Endodermal cell (in vitro differentiated cells): ENCODE data around the gene PROS1. TPM values are rescaled to one million over a fixed set of nuclear protein-coding genes. Genes with fewer than 3 reads are reported as not detected.
"Not testable (repeated sequence)": the region's sequence is repeated elsewhere in the genome, so short reads cannot be mapped to it uniquely, and the experiment has no call there.

Experiments used
- DNase-seq: peaks from one replicate; pipeline ENCODE4 v3.0.0-alpha.2; 2017
- H3K27ac ChIP-seq: 2 replicates; pipeline ENCODE4 v1.5.1; 2013; ENCODE audit warnings: mild to moderate bottlenecking, low read depth, low read length, moderate library complexity
- H3K27me3 ChIP-seq: 2 replicates; pipeline ENCODE4 v1.6.1; 2013; ENCODE audit warnings: mild to moderate bottlenecking, low read length, moderate library complexity; ENCODE audit not compliant: insufficient read depth, control insufficient read depth, poor library complexity, severe bottlenecking
- H3K36me3 ChIP-seq: 2 replicates; pipeline ENCODE4 v1.7.0; 2013; ENCODE audit warnings: mild to moderate bottlenecking, low read length, moderate library complexity; ENCODE audit not compliant: control insufficient read depth, insufficient read depth
- H3K4me1 ChIP-seq: one replicate; pipeline ENCODE4 v1.7.0; 2013; ENCODE audit warnings: low read length; ENCODE audit not compliant: control insufficient read depth, insufficient read depth
- H3K4me3 ChIP-seq: 2 replicates; pipeline ENCODE4 v1.5.1; 2013; ENCODE audit warnings: mild to moderate bottlenecking, low read length, moderate library complexity
- H3K9ac ChIP-seq: 2 replicates; pipeline ENCODE4 v1.6.1; 2013; ENCODE audit warnings: mild to moderate bottlenecking, low read length, moderate library complexity; ENCODE audit not compliant: poor library complexity, severe bottlenecking; ENCODE audit errors: extremely low read depth
- H3K9me3 ChIP-seq: 2 replicates; pipeline ENCODE4 v1.6.1; 2013; ENCODE audit warnings: mild to moderate bottlenecking, low read length, moderate library complexity; ENCODE audit not compliant: control insufficient read depth
- H3K27ac Mint-ChIP-seq: 2 replicates; pipeline ENCODE4 v1.8.0; 2020; ENCODE audit warnings: mixed read lengths
- H3K27me3 Mint-ChIP-seq: 2 replicates; pipeline ENCODE4 v1.8.0; 2021; ENCODE audit warnings: mild to moderate bottlenecking, mixed read lengths; ENCODE audit not compliant: insufficient read depth
- H3K36me3 Mint-ChIP-seq: 2 replicates; pipeline ENCODE4 v1.8.0; 2020; ENCODE audit warnings: low read depth, mixed read lengths
- H3K4me1 Mint-ChIP-seq: 2 replicates; pipeline ENCODE4 v1.8.0; 2020; ENCODE audit warnings: mixed read lengths
- H3K4me3 Mint-ChIP-seq: 2 replicates; pipeline ENCODE4 v1.8.0; 2020; ENCODE audit warnings: mild to moderate bottlenecking, moderate library complexity, mixed read lengths
- H3K9me3 Mint-ChIP-seq: 2 replicates; pipeline ENCODE4 v1.8.0; 2020; ENCODE audit warnings: mild to moderate bottlenecking, mixed read lengths
- CTCF ChIP-seq: fragments of 200-600 bp; sonication (generic); conservative IDR thresholded peaks from 2 replicates; pipeline ENCODE4 v1.5.0; 2021; ENCODE audit warnings: antibody characterized with exemption, mild to moderate bottlenecking
- WGBS, 2 experiments: methylation state at CpG; one replicate each; pipeline versions ENCODE4 v1.1.5 to v1.1.7; 2013; ENCODE audit warnings: missing lambda C conversion rate in 2 of 2, mixed read lengths in 1 of 2; ENCODE audit not compliant: insufficient coverage in 1 of 2, insufficient read length in 1 of 2; 5-methylcytosine and 5-hydroxymethylcytosine counted together
- total RNA-seq, 2 donors: library from RNA; stranded (reverse); fragmentation: NEBNext Ultra II Directional in 1 of 2; extraction: Animal tissue kit (Norgen Biotek cat#: 25700) in 1 of 2; gene quantifications; 2 replicates in 1 of 2; 3 replicates in 1 of 2; pipeline ENCODE4 v1.2.1, GENCODE V29; 2021

The PROS1 gene
- total RNA-seq, 2 donors from 2014 or later = 8.8 to 52.4 TPM

GRCh38 chr3:93961489-93961888, 12.2 kb downstream of the PROS1 start:
- H3K4me1 ChIP-seq = no peaks in the 10 kb centered on the region
- peaks cover 10% of the 10 kb centered on the region for H3K9me3 ChIP-seq
- TF ChIP-seq CTCF = no peak
- H3K4me1 Mint-ChIP-seq = no peaks in the 10 kb centered on the region
- H3K27ac Mint-ChIP-seq = no peak overlapping the region
- H3K36me3 ChIP-seq = no peaks in the 10 kb centered on the region
- WGBS, 2 experiments = 93 to 100% methylated on average over 1 of the region's 1 CpG
- H3K4me3 ChIP-seq = no peak overlapping the region
- no peaks in the 10 kb centered on the region for H3K27me3 ChIP-seq
- no peak overlapping the region for H3K4me3 Mint-ChIP-seq
- peaks cover 71% of the 10 kb centered on the region for H3K9me3 Mint-ChIP-seq
- no peaks in the 10 kb centered on the region for H3K27me3 Mint-ChIP-seq
- no peak overlapping the region for H3K27ac ChIP-seq
- H3K36me3 Mint-ChIP-seq = peaks cover 1% of the 10 kb centered on the region
- no peak overlapping the region for H3K9ac ChIP-seq
- DNase-seq = no peak

GRCh38 chr3:93961026-93961425, 12.7 kb downstream of the PROS1 start:
- H3K4me3 Mint-ChIP-seq = no peak overlapping the region
- peaks cover 69% of the 10 kb centered on the region for H3K9me3 Mint-ChIP-seq
- H3K36me3 ChIP-seq = no peaks in the 10 kb centered on the region

GRCh38 chr3:93949958-93950357, 23.7 kb downstream of the PROS1 start:
- H3K4me3 Mint-ChIP-seq, H3K27me3 Mint-ChIP-seq, H3K36me3 ChIP-seq, H3K4me1 ChIP-seq, H3K9ac ChIP-seq, H3K27ac ChIP-seq, H3K36me3 Mint-ChIP-seq, H3K9me3 ChIP-seq, H3K27me3 ChIP-seq, H3K4me3 ChIP-seq, H3K4me1 Mint-ChIP-seq, H3K27ac Mint-ChIP-seq: not testable (repeated sequence)
- H3K9me3 Mint-ChIP-seq = peaks cover 96% of the 10 kb centered on the region
- 84 to 85% methylated on average over 3 to 8 of the region's 8 CpGs for WGBS, 2 experiments
- DNase-seq = peak; percentile 49

More at GRCh38 chr3:93961026-93961425, 12.7 kb downstream of the PROS1 start:
- Histone ChIP-seq H3K27ac (no peak overlapping the region), H3K27me3 (no peaks in the 10 kb centered on the region), H3K4me3 (no peak overlapping the region), H3K9ac (no peak overlapping the region), H3K9me3 (peaks cover 10% of the 10 kb centered on the region), H3K4me1 (no peaks in the 10 kb centered on the region)
- TF ChIP-seq CTCF = no peak
- Mint-ChIP-seq H3K4me1 (no peaks in the 10 kb centered on the region), H3K36me3 (peaks cover 1% of the 10 kb centered on the region), H3K27me3 (no peaks in the 10 kb centered on the region), H3K27ac (no peak overlapping the region)
- 84% methylated on average over 1 of the region's 1 CpG; no CpG with 5 or more reads in 1 of the 2 experiments for WGBS, 2 experiments
- DNase-seq = no peak

- WGBS, 2 experiments = 78 to 81% methylated on average over 3 to 6 of the region's 6 CpGs
- H3K9me3 ChIP-seq = peaks cover 27% of the 10 kb centered on the region
- H3K36me3 ChIP-seq, H3K27ac Mint-ChIP-seq, H3K4me1 Mint-ChIP-seq, H3K36me3 Mint-ChIP-seq, H3K4me1 ChIP-seq, H3K4me3 ChIP-seq, H3K9ac ChIP-seq, H3K4me3 Mint-ChIP-seq, H3K27me3 Mint-ChIP-seq, DNase-seq, H3K27me3 ChIP-seq, H3K27ac ChIP-seq: not testable (repeated sequence)
- H3K9me3 Mint-ChIP-seq = peaks cover 41% of the 10 kb centered on the region
Observed at GRCh38 chr3:93937485-93937884, 36.2 kb downstream of the PROS1 start.
